HL-60 (cell line): ENCODE measurements around the gene GRIA1.

Experiments used
- GABPA ChIP-seq: IDR thresholded peaks from 2 replicates; pipeline ENCODE4 v1.6.1; 2012; ENCODE audit warnings: low read depth
- POLR2AphosphoS5 ChIP-seq: IDR thresholded peaks from 2 replicates; pipeline ENCODE4 v1.6.1; 2012; ENCODE audit warnings: low read depth
- TF ChIP-seq, protein P1 (sequence below): IDR thresholded peaks from 2 replicates; pipeline ENCODE4 v1.6.1; 2012; ENCODE audit warnings: low read depth; ENCODE audit not compliant: insufficient replicate concordance
- TF ChIP-seq, protein P2 (sequence below): IDR thresholded peaks from one replicate; pipeline ENCODE4 v1.5.1; 2011; ENCODE audit warnings: low read length, control low read depth, inconsistent platforms; ENCODE audit not compliant: insufficient read depth

DNA sequence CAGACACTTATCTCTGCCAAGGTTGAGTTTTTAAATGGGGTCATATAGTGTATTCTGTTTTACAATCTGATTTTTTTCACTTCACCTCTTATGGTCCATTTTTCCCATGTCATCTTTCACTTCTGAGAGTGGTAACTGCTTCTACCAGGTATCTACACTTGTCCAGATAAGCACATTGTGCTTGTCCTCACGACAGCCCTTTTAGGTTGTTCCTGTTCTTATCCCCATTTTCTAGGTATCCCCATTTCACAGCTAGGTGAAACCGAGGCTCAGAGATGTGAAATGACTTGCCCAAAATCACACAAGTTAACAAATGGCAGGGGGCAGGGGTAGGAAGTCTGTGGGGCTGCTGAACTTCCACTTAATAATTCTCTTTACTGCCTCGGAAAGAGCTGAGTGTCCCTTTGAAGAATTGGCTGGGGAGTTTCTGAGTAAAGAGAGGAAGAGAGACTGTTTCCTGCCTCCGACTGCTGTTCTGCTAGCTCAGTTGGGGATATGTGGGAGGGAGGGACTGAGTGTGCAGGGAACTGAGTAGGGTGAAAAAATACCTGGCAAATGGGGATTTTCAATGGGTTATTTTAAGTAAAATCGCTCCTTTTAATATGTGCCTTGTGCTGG is 255.4 kb downstream of the GRIA1 start:
- TF ChIP-seq, protein P1, sequence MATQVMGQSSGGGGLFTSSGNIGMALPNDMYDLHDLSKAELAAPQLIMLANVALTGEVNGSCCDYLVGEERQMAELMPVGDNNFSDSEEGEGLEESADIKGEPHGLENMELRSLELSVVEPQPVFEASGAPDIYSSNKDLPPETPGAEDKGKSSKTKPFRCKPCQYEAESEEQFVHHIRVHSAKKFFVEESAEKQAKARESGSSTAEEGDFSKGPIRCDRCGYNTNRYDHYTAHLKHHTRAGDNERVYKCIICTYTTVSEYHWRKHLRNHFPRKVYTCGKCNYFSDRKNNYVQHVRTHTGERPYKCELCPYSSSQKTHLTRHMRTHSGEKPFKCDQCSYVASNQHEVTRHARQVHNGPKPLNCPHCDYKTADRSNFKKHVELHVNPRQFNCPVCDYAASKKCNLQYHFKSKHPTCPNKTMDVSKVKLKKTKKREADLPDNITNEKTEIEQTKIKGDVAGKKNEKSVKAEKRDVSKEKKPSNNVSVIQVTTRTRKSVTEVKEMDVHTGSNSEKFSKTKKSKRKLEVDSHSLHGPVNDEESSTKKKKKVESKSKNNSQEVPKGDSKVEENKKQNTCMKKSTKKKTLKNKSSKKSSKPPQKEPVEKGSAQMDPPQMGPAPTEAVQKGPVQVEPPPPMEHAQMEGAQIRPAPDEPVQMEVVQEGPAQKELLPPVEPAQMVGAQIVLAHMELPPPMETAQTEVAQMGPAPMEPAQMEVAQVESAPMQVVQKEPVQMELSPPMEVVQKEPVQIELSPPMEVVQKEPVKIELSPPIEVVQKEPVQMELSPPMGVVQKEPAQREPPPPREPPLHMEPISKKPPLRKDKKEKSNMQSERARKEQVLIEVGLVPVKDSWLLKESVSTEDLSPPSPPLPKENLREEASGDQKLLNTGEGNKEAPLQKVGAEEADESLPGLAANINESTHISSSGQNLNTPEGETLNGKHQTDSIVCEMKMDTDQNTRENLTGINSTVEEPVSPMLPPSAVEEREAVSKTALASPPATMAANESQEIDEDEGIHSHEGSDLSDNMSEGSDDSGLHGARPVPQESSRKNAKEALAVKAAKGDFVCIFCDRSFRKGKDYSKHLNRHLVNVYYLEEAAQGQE = no peak
- TF ChIP-seq, protein P2, sequence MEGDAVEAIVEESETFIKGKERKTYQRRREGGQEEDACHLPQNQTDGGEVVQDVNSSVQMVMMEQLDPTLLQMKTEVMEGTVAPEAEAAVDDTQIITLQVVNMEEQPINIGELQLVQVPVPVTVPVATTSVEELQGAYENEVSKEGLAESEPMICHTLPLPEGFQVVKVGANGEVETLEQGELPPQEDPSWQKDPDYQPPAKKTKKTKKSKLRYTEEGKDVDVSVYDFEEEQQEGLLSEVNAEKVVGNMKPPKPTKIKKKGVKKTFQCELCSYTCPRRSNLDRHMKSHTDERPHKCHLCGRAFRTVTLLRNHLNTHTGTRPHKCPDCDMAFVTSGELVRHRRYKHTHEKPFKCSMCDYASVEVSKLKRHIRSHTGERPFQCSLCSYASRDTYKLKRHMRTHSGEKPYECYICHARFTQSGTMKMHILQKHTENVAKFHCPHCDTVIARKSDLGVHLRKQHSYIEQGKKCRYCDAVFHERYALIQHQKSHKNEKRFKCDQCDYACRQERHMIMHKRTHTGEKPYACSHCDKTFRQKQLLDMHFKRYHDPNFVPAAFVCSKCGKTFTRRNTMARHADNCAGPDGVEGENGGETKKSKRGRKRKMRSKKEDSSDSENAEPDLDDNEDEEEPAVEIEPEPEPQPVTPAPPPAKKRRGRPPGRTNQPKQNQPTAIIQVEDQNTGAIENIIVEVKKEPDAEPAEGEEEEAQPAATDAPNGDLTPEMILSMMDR = no peak
- TF ChIP-seq GABPA (no peak), POLR2AphosphoS5 (no peak)
